ENCODE measurements around the gene PHF21B.

The PHF21B gene

GRCh38 chr22:44892803-44893730 is 116.7 kb downstream of the PHF21B start:
- H3K9me3 ChIP-seq (ENCODE audit: control insufficient read depth, insufficient read depth, low read length), result no peaks in the 10 kb centered on the region
- H3K36me3 ChIP-seq (ENCODE audit: insufficient read depth, low read length), result peaks cover 4% of the 10 kb centered on the region
- H3K4me1 ChIP-seq (ENCODE audit: insufficient read depth, low read length), result peaks cover 7% of the 10 kb centered on the region
- no peak overlapping the region for H3K9ac ChIP-seq (ENCODE audit: low read depth, low read length)

DNA sequence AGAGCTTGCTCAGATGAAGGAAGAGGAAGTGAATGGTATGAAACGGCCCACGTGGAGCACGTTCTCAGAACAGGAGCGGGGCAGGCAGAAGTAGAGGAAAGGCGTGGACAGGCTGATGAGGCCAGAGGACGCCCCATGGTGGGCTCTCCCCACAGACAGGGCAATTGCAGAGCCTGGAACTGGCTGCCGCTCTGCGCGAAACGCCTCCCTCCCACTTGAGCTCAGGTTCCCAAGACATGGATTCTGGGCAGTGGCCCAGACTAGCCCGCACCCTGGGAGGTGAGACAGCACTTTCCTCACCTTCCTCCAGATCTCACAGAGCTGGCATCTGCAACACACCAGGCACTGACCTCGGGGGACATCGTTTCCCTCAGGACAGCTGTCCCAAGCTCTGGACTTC is 117.6 kb downstream of the PHF21B start:
- no peaks in the 10 kb centered on the region for H3K9me3 ChIP-seq (ENCODE audit: control insufficient read depth, insufficient read depth, low read length)
- peaks cover 7% of the 10 kb centered on the region for H3K4me1 ChIP-seq (ENCODE audit: insufficient read depth, low read length)
- no peak overlapping the region for H3K9ac ChIP-seq (ENCODE audit: low read depth, low read length)
- H3K36me3 ChIP-seq (ENCODE audit: insufficient read depth, low read length), result peaks cover 3% of the 10 kb centered on the region

DNA sequence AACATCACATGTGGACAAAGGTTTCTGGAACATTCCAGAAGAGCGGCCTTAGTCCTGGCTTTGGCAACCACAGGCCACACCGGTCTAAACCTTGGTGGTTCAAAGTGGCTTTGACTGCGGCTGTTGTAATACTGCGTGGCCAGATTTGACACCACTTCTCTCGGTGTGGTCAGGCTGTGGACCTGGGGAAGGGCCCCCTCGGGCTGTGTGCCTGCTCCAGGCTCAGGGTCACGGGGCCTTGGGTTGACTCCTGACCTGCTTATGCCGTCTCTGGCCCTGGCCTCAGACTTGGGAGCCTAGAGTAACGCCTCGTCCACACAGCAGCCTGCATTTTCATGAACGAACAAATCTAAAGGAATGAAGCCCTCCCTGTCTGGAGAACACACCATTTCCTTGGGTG is 118.0 kb downstream of the PHF21B start:
- H3K9ac ChIP-seq (ENCODE audit: low read depth, low read length), result no peak overlapping the region
- H3K4me1 ChIP-seq (ENCODE audit: insufficient read depth, low read length), result peaks cover 7% of the 10 kb centered on the region
- H3K36me3 ChIP-seq (ENCODE audit: insufficient read depth, low read length), result peaks cover 3% of the 10 kb centered on the region
- H3K9me3 ChIP-seq (ENCODE audit: control insufficient read depth, insufficient read depth, low read length), result no peaks in the 10 kb centered on the region

GRCh38 chr22:44891293-44891747 is 118.5 kb downstream of the PHF21B start:
- peaks cover 7% of the 10 kb centered on the region for H3K4me1 ChIP-seq (ENCODE audit: insufficient read depth, low read length)
- no peak overlapping the region for H3K9ac ChIP-seq (ENCODE audit: low read depth, low read length)
- no peaks in the 10 kb centered on the region for H3K9me3 ChIP-seq (ENCODE audit: control insufficient read depth, insufficient read depth, low read length)
- H3K36me3 ChIP-seq (ENCODE audit: insufficient read depth, low read length), result peaks cover 3% of the 10 kb centered on the region

DNA sequence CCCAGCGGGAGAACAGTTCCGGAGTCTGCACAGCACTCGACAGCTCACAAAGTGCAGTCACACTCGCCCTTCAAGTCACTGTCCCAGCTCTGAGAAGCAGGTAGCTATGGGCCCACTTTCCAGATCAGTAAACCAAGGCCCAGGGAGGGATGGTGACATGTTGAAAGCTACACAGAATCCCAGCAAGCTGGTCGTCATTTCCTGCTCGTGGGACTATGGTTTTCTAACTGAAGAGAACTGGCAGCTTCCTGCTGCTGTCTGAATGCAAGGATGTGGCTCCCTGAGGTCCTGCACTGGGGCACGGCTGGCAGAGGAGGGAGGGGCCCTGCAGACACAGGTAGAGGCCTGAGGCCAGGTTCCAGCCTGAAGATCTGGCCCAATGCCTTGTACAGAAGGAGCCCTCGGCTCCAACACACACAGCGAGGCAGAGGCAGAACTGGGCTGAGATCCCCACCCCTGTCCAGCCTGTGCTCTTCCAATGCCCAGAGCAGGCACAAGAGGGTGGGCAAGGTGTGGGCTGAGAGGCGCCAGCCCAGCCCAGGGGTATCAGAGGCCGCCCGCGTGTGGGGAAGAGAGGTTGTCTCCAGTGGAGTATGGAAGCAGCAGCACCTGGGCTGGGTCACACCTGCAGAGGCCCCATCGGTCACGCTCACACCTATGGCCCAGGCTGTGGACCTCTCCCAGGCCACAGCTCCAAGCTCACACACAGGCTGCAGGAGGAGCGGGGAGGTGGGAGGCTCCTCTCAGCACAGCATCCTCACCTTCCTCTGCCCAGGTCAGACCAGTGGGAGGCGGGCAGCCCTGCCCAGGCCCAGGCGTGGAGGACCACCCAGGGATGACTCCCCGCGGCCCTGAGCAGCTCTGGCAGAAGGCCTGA is 119.2 kb downstream of the PHF21B start:
- peaks cover 3% of the 10 kb centered on the region for H3K36me3 ChIP-seq (ENCODE audit: insufficient read depth, low read length)

GRCh38 chr22:44889255-44889878 is 120.4 kb downstream of the PHF21B start:
- Histone ChIP-seq H3K4me1 (ENCODE audit: insufficient read depth, low read length) (peaks cover 7% of the 10 kb centered on the region), H3K9ac (ENCODE audit: low read depth, low read length) (no peak overlapping the region), H3K36me3 (ENCODE audit: insufficient read depth, low read length) (peaks cover 3% of the 10 kb centered on the region; the same call in 1 of the 2 replicates), H3K9me3 (ENCODE audit: control insufficient read depth, insufficient read depth, low read length) (no peaks in the 10 kb centered on the region)

More for the DNA sequence above, 119.2 kb downstream of the PHF21B start:
- no peak overlapping the region for H3K9ac ChIP-seq (ENCODE audit: low read depth, low read length)
- peaks cover 7% of the 10 kb centered on the region for H3K4me1 ChIP-seq (ENCODE audit: insufficient read depth, low read length)
- H3K9me3 ChIP-seq (ENCODE audit: control insufficient read depth, insufficient read depth, low read length), result no peaks in the 10 kb centered on the region

- Histone ChIP-seq H3K9me3 (ENCODE audit: control insufficient read depth, insufficient read depth, low read length) (no peaks in the 10 kb centered on the region), H3K4me1 (ENCODE audit: insufficient read depth, low read length) (peaks cover 7% of the 10 kb centered on the region), H3K36me3 (ENCODE audit: insufficient read depth, low read length) (peaks cover 3% of the 10 kb centered on the region; the same call in 1 of the 2 replicates), H3K9ac (ENCODE audit: low read depth, low read length) (no peak overlapping the region)
These were observed 121.1 kb downstream of the PHF21B start for GRCh38 chr22:44888491-44889254.

- H3K36me3 ChIP-seq (ENCODE audit: insufficient read depth, low read length), result peaks cover 3% of the 10 kb centered on the region; the same call in 1 of the 2 replicates
- peaks cover 7% of the 10 kb centered on the region for H3K4me1 ChIP-seq (ENCODE audit: insufficient read depth, low read length)
- H3K9ac ChIP-seq (ENCODE audit: low read depth, low read length), result no peak overlapping the region
- H3K9me3 ChIP-seq (ENCODE audit: control insufficient read depth, insufficient read depth, low read length), result no peaks in the 10 kb centered on the region
These were observed 121.9 kb downstream of the PHF21B start for GRCh38 chr22:44887941-44888366.

DNA sequence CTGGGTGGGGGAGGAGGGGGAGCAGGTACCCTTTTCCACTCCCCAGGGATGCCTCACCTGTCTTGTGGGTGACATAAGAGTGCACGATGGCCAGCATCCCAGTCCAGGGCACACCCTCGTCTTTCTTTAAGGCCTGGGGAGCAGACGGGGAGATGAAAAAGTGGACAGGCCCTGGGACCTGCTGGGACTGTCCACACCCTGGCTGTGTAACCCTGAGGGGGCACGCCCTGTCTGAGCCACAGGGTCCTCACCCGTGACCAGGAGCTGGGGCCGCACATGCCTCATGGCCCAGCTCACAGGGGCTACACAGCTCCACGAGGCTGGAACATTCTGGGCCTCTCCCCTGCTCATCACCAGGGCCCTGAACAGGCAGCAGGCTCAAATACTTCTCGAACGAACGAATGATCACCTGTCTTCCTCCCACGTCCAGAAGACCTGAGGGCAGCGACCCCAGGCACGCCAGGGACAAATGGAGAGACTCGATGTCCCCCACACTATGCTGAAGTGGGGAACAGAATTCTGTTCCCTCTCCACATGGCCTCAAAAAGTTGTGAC is 123.9 kb downstream of the PHF21B start:
- H3K4me1 ChIP-seq (ENCODE audit: insufficient read depth, low read length), result peaks cover 7% of the 10 kb centered on the region
- no peaks in the 10 kb centered on the region for H3K9me3 ChIP-seq (ENCODE audit: control insufficient read depth, insufficient read depth, low read length)
- H3K36me3 ChIP-seq (ENCODE audit: insufficient read depth, low read length), result no peaks in the 10 kb centered on the region; the same call in 1 of the 2 replicates
- no peak overlapping the region for H3K9ac ChIP-seq (ENCODE audit: low read depth, low read length)

GRCh38 chr22:44884968-44885805 is 124.6 kb downstream of the PHF21B start:
- no peaks in the 10 kb centered on the region; the same call in 1 of the 2 replicates for H3K36me3 ChIP-seq (ENCODE audit: insufficient read depth, low read length)
- peaks cover 7% of the 10 kb centered on the region for H3K4me1 ChIP-seq (ENCODE audit: insufficient read depth, low read length)
- H3K9ac ChIP-seq (ENCODE audit: low read depth, low read length), result no peak overlapping the region
- H3K9me3 ChIP-seq (ENCODE audit: control insufficient read depth, insufficient read depth, low read length), result no peaks in the 10 kb centered on the region

- Histone ChIP-seq H3K36me3 (ENCODE audit: insufficient read depth, low read length) (no peaks in the 10 kb centered on the region; the same call in 1 of the 2 replicates), H3K9me3 (ENCODE audit: control insufficient read depth, insufficient read depth, low read length) (no peaks in the 10 kb centered on the region), H3K4me1 (ENCODE audit: insufficient read depth, low read length) (peaks cover 7% of the 10 kb centered on the region), H3K9ac (ENCODE audit: low read depth, low read length) (no peak overlapping the region)
These were observed 125.2 kb downstream of the PHF21B start for GRCh38 chr22:44884562-44884961.

GRCh38 chr22:44883011-44883421 is 126.8 kb downstream of the PHF21B start:
- no peak overlapping the region for H3K9ac ChIP-seq (ENCODE audit: low read depth, low read length)
- no peaks in the 10 kb centered on the region for H3K9me3 ChIP-seq (ENCODE audit: control insufficient read depth, insufficient read depth, low read length)
- no peaks in the 10 kb centered on the region; the same call in 1 of the 2 replicates for H3K36me3 ChIP-seq (ENCODE audit: insufficient read depth, low read length)
- H3K4me1 ChIP-seq (ENCODE audit: insufficient read depth, low read length), result no peaks in the 10 kb centered on the region

Data from ES-I3 (cell line).